ENCODE measurements around the gene SSBP3. TPM values are rescaled to one million over a fixed set of nuclear protein-coding genes. Genes with fewer than 3 reads are reported as not detected.

The SSBP3 gene
- total and polyA plus RNA-seq, 2 of the 13 experiments (the other 11 are each of a cell fraction or from before 2014, with no cell fraction given): 8.5 to 17.6 TPM

GRCh38 chr1:54355931-54356679 is 50.1 kb downstream of the SSBP3 start (continued):
- TF ChIP-seq ZHX2 (IDR thresholded peaks at IDR 0.05; ENCODE audit: low read depth) (no peak), ZHX2 (CRISPR knock-in tag; IDR thresholded peaks at IDR 0.05; ENCODE audit: borderline replicate concordance) (no peak), KDM4B (CRISPR knock-in tag; IDR thresholded peaks at IDR 0.05) (no peak), ZNF362 (CRISPR knock-in tag; IDR thresholded peaks at IDR 0.05; ENCODE audit: borderline replicate concordance) (no peak), PAX8 (CRISPR knock-in tag; IDR thresholded peaks at IDR 0.05; ENCODE audit: borderline replicate concordance) (no peak), GFI1 (CRISPR knock-in tag; IDR thresholded peaks at IDR 0.05; ENCODE audit: borderline replicate concordance) (no peak), SALL1 (CRISPR knock-in tag; IDR thresholded peaks at IDR 0.05) (peak; percentile 40; the same call in 1 of the 2 replicates), MEIS1 (CRISPR knock-in tag; IDR thresholded peaks at IDR 0.05; ENCODE audit: borderline replicate concordance) (0 out of 2 replicates have a peak, but pooled peaks have one; percentile 9), HNRNPH1 (optimal IDR thresholded peaks at IDR 0.05; ENCODE audit: low read depth, low read length) (no peak), ZNF678 (CRISPR knock-in tag; IDR thresholded peaks at IDR 0.05) (no peak), PBX2 (CRISPR knock-in tag; IDR thresholded peaks at IDR 0.05) (no peak), RBM39 (IDR thresholded peaks at IDR 0.05; ENCODE audit: low read depth, low read length, poor library complexity, severe bottlenecking) (no peak), PHF8 (CRISPR knock-in tag; IDR thresholded peaks at IDR 0.05) (peak; percentile 32; the same call in 1 of the 2 replicates), ZNF850 (CRISPR knock-in tag; conservative IDR thresholded peaks at IDR 0.05) (no peak), DMAP1 (CRISPR knock-in tag; IDR thresholded peaks at IDR 0.05) (peak; percentile 63; the same call in 1 of the 2 replicates), HCFC1 (IDR thresholded peaks at IDR 0.05; ENCODE audit: low read depth, low read length) (no peak), ZNF883 (CRISPR knock-in tag; IDR thresholded peaks at IDR 0.05; ENCODE audit: not compliant biosample characterization) (no peak), XRCC5 (optimal IDR thresholded peaks at IDR 0.05; ENCODE audit: low read length) (peak; percentile 19), NRL (CRISPR knock-in tag; IDR thresholded peaks at IDR 0.05; ENCODE audit: borderline replicate concordance) (no peak), KLF9 (CRISPR knock-in tag; IDR thresholded peaks at IDR 0.05; ENCODE audit: low read depth) (no peak), YY1 (IDR thresholded peaks at IDR 0.05; ENCODE audit: insufficient read depth, insufficient replicate concordance, low read depth, low read length) (no peak), ZNF335 (CRISPR knock-in tag; IDR thresholded peaks at IDR 0.05) (no peak), SAP130 (CRISPR knock-in tag; IDR thresholded peaks at IDR 0.05; ENCODE audit: low read depth) (peak; percentile 47; the same call in 1 of the 2 replicates), ZNF776 (CRISPR knock-in tag; IDR thresholded peaks at IDR 0.05) (no peak)
